H1 (cell line): ENCODE results near the gene UBE2H.

ENCODE experiments used
- JUN ChIP-seq: IDR thresholded peaks from 2 replicates; pipeline ENCODE4 v1.6.1; 2011; ENCODE audit warnings: low read depth, mild to moderate bottlenecking, improper control_type of control experiment, low read length
- RFX5 ChIP-seq: IDR thresholded peaks from 2 replicates; pipeline ENCODE4 v1.6.1; 2011; ENCODE audit warnings: low read depth, low read length, improper control_type of control experiment, borderline replicate concordance
- ZNF274 ChIP-seq: IDR thresholded peaks from 2 replicates; pipeline ENCODE4 v1.7.0; 2012; ENCODE audit warnings: low read length, borderline replicate concordance; ENCODE audit errors: extremely low read depth
- TF ChIP-seq, protein P1 (sequence below), 3 experiments: IDR thresholded peaks; 1 replicate in 2 of 3; 2 replicates in 1 of 3; pipeline versions ENCODE4 v1.5.1 to v1.6.1; 2011; ENCODE audit warnings: low read length in 3 of 3, mild to moderate bottlenecking in 3 of 3, inconsistent platforms in 2 of 3, low read depth in 1 of 3, moderate library complexity in 1 of 3; ENCODE audit not compliant: insufficient read depth in 1 of 3; ENCODE audit errors: control extremely low read depth in 1 of 3

DNA sequence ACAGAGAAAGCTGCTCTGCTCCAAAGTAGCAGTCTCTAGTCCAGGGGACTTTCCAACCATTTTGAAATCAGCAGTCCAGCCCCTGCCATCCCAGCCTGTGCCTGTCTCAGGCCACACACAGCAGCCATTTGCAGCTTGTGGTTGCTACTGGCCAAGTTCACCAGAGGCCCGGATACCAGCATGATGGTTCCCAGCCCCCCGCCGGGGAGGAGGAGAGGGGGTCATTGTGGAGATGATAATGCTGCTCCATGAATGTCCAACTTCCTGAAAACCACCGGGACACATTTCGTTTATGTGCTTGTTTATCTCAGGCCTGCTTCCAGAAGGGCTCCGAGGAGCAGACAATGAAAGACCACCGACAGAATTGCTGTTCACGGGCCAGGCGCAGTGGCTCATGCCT, 160.0 kb downstream of the UBE2H start:
- no peak for TF ChIP-seq JUN
- no peak for TF ChIP-seq RFX5
- TF ChIP-seq, protein P1, sequence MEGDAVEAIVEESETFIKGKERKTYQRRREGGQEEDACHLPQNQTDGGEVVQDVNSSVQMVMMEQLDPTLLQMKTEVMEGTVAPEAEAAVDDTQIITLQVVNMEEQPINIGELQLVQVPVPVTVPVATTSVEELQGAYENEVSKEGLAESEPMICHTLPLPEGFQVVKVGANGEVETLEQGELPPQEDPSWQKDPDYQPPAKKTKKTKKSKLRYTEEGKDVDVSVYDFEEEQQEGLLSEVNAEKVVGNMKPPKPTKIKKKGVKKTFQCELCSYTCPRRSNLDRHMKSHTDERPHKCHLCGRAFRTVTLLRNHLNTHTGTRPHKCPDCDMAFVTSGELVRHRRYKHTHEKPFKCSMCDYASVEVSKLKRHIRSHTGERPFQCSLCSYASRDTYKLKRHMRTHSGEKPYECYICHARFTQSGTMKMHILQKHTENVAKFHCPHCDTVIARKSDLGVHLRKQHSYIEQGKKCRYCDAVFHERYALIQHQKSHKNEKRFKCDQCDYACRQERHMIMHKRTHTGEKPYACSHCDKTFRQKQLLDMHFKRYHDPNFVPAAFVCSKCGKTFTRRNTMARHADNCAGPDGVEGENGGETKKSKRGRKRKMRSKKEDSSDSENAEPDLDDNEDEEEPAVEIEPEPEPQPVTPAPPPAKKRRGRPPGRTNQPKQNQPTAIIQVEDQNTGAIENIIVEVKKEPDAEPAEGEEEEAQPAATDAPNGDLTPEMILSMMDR (IDR thresholded peaks at IDR 0.05; ENCODE audit: control extremely low read depth in 1 of 3, insufficient read depth in 1 of 3, low read depth in 1 of 3, low read length in 3 of 3) = no peak
- no peak for TF ChIP-seq ZNF274
